Breast epithelium (tissue), 3 donors: Measurements from ENCODE around the gene BBS9.

Experiments
- CTCF ChIP-seq, 3 donors: fragments of 450-650 bp; IDR thresholded peaks; one replicate each; pipeline ENCODE4 v1.5.1; 2016 to 2017; ENCODE audit warnings: antibody characterized with exemption in 3 of 3, mild to moderate bottlenecking in 3 of 3, moderate library complexity in 3 of 3
- POLR2A ChIP-seq: fragments of 450-650 bp; IDR thresholded peaks from one replicate; pipeline ENCODE4 v1.6.1; 2016; ENCODE audit warnings: antibody characterized with exemption, mild to moderate bottlenecking, moderate library complexity
- POLR2AphosphoS5 ChIP-seq, 3 donors: sonication (generic); formaldehyde crosslinking; IDR thresholded peaks; one replicate each; pipeline ENCODE4 v1.6.1; 2017; ENCODE audit warnings: antibody characterized with exemption in 3 of 3

- no peak for TF ChIP-seq CTCF (IDR thresholded peaks at IDR 0.05)
- no peak for TF ChIP-seq POLR2A
- TF ChIP-seq POLR2AphosphoS5 (IDR thresholded peaks at IDR 0.05): no peak
Observed at GRCh38 chr7:33351709-33352108, 222.3 kb downstream of the BBS9 start.
